Immature natural killer cell (primary cell): ENCODE measurements around the gene NT5DC1. TPM values are rescaled to one million over a fixed set of nuclear protein-coding genes. Genes with fewer than 3 reads are reported as not detected.

Experiments used
- DNase-seq, 3 donors: peaks; one replicate each; pipeline ENCODE4 v3.0.0; 2022; ENCODE audit warnings: mixed read lengths in 1 of 3
- H3K27ac Mint-ChIP-seq, 6 donors: one replicate each; pipeline ENCODE4 v1.8.0; 2020; ENCODE audit warnings: mixed read lengths in 6 of 6, mild to moderate bottlenecking in 5 of 6, inconsistent platforms in 4 of 6, moderate library complexity in 3 of 6
- H3K27me3 Mint-ChIP-seq, 3 donors: one replicate each; pipeline ENCODE4 v1.8.0; 2020 to 2021; ENCODE audit warnings: low read depth in 3 of 3, mild to moderate bottlenecking in 3 of 3, mixed read lengths in 3 of 3, moderate library complexity in 3 of 3, inconsistent platforms in 1 of 3
- H3K36me3 Mint-ChIP-seq, 3 donors: one replicate each; pipeline ENCODE4 v1.8.0; 2020; ENCODE audit warnings: mixed read lengths in 3 of 3, inconsistent platforms in 2 of 3, mild to moderate bottlenecking in 2 of 3
- H3K4me1 Mint-ChIP-seq, 2 donors: one replicate each; pipeline ENCODE4 v1.8.0; 2020; ENCODE audit warnings: inconsistent platforms in 2 of 2, mild to moderate bottlenecking in 2 of 2, mixed read lengths in 2 of 2, moderate library complexity in 1 of 2
- H3K4me3 Mint-ChIP-seq, 5 donors: one replicate each; pipeline ENCODE4 v1.8.0; 2020; ENCODE audit warnings: mild to moderate bottlenecking in 5 of 5, mixed read lengths in 5 of 5, inconsistent platforms in 3 of 5, moderate library complexity in 3 of 5
- H3K9me3 Mint-ChIP-seq, 6 donors: one replicate each; pipeline ENCODE4 v1.8.0; 2020; ENCODE audit warnings: mild to moderate bottlenecking in 6 of 6, mixed read lengths in 6 of 6, inconsistent platforms in 4 of 6, moderate library complexity in 3 of 6
- polyA plus RNA-seq, 3 donors: library from polyadenylated mRNA; unstranded; fragments of 300-500 nt; fragmentation: Illumina TruSeq; gene quantifications; one replicate each; pipeline ENCODE4 v1.2.3, GENCODE V29; 2021

The NT5DC1 gene
- polyA plus RNA-seq, 3 donors from 2014 or later: 30.6 to 44.8 (median 35.9) TPM

- DNase-seq: no peak
- Mint-ChIP-seq H3K27ac (no peak overlapping the region), H3K4me1 (no peaks in the 10 kb centered on the region), H3K36me3 (no peaks in the 10 kb centered on the region), H3K27me3 (peaks cover 0 to 2% (median 0%) of the 10 kb centered on the region in 3 donors), H3K4me3 (no peak overlapping the region), H3K9me3 (no peaks in the 10 kb centered on the region)
Observed at GRCh38 chr6:116292553-116292952, 191.9 kb downstream of the NT5DC1 start.

- Mint-ChIP-seq H3K4me3 (no peak overlapping the region), H3K36me3 (peaks cover 0 to 3% (median 3%) of the 10 kb centered on the region in 3 donors)
Observed at GRCh38 chr6:116298273-116298672, 197.6 kb downstream of the NT5DC1 start.

GRCh38 chr6:116298973-116299372, 198.3 kb downstream of the NT5DC1 start:
- H3K9me3 Mint-ChIP-seq: peaks cover 0 to 7% (median 1%) of the 10 kb centered on the region in 6 donors
- H3K27me3 Mint-ChIP-seq: peaks cover 0 to 2% (median 0%) of the 10 kb centered on the region in 3 donors
- no peak for DNase-seq
- no peak overlapping the region for H3K4me3 Mint-ChIP-seq
- no peak overlapping the region for H3K27ac Mint-ChIP-seq
- no peaks in the 10 kb centered on the region for H3K4me1 Mint-ChIP-seq
- H3K36me3 Mint-ChIP-seq: peaks cover 0 to 3% (median 3%) of the 10 kb centered on the region in 3 donors

More at GRCh38 chr6:116298273-116298672, 197.6 kb downstream of the NT5DC1 start:
- peaks cover 0 to 7% (median 1%) of the 10 kb centered on the region in 6 donors for H3K9me3 Mint-ChIP-seq
- DNase-seq: no peak
- H3K27ac Mint-ChIP-seq: no peak overlapping the region
- H3K4me1 Mint-ChIP-seq: no peaks in the 10 kb centered on the region
- peaks cover 0 to 2% (median 0%) of the 10 kb centered on the region in 3 donors for H3K27me3 Mint-ChIP-seq

Other genes starting within 250 kb of the NT5DC1 start
- not detected for gene FRK, start 40.0 kb upstream of the NT5DC1 start, polyA plus RNA-seq
- gene COL10A1, start 25.3 kb downstream of the NT5DC1 start, polyA plus RNA-seq: not detected
- 10 to 100 TPM in 1 of 3 donors, 1 to 10 TPM in 2; 8.1 to 11.9 (median 8.1) TPM for gene TSPYL4, start 153.2 kb downstream of the NT5DC1 start, polyA plus RNA-seq
- gene TSPYL1, start 179.1 kb downstream of the NT5DC1 start, polyA plus RNA-seq: 10 to 100 TPM; 14.9 to 31.0 (median 21.6) TPM